Stimulated activated CD4-positive, alpha-beta T cell treated with anti-CD3 and anti-CD28 coated beads, Interleukin-12 subunit alpha, Interleukin-12 subunit beta, amount 100 ng/mL, for 4 hours (primary cell): Measurements from ENCODE around the gene OR11G2.
"Not testable (repeated sequence)": the region's sequence is repeated elsewhere in the genome, so short reads cannot be mapped to it uniquely, and the experiment has no call there.

ENCODE experiments used
- DNase-seq: peaks from one replicate; pipeline ENCODE4 v3.0.0-alpha.2; 2020

The OR11G2 gene

DNA sequence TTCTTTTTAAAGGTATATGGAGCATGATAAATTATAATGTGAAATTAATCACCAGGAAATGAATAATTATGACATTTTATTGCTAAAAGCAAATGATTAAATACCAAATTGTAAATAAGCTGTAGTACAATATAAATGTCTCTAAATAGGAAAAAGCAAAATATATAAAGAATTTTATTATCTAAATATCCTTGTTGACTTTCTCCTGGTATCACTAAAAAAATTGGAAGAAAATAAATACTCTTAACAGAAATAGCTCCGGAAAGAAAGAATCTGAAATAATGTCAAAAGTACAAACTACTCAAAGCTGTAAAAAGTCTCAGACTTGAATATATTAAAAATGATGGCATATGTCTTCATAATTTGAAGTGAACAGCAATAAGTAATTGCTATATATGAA, 38.0 kb downstream of the OR11G2 start, which contains the start of gene OR11H7:
Gene OR11H7 (plus strand): TSS at position 301 of the 400 bp plus-strand sequence.
- no peak for DNase-seq

DNA sequence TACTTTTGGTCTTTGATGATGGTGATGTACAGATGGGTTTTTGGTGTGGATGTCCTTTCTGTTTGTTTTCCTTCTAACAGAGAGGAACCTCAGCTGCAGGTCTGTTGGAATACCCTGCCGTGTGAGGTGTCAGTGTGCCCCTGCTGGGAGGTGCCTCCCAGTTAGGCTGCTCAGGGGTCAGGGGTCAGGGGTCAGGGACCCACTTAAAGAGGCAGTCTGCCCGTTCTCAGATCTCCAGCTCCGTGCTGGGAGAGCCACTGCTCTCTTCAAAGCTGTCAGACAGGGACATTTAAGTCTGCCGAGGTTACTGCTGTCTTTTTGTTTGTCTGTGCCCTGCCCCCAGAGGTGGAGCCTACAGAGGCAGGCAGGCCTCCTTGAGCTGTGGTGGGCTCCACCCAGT, 44.7 kb downstream of the OR11G2 start:
- DNase-seq: not testable (repeated sequence)

DNA sequence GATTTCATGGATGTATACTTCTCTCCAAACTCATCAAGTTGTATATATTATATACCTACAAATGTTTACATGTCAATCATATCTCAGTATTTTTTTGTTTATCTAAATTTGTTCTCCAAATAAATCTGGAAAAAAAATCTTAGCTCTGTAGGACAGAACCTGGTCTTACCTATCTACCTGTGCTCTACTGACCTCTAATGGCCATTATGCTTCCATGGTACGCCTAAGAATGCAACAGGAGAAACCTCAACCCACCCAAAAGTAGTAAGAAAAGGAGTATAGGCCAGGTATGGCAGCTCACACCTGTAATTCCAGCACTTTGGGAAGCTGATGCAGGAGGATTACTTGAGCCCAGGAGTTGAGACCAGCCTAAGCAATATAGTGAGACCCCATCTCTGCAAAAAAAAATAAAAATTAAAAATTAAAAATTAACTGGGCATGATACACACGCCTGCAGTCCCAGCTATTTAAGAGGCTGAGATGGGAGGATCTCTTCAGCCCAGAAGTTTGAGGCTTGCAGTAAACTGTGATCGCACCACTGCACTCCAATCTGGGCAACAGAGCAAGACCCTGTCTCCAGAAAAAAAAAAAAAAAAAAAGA, 57.0 kb downstream of the OR11G2 start:
- DNase-seq: no peak
